ENCODE data around the gene SH3BP2.

SH3BP2 gene

GRCh38 chr4:2802618-2803531 lies 10.0 kb downstream of the SH3BP2 start:
- DNase-seq (ENCODE audit: extremely low read depth in 1 of 2, low read depth in 1 of 2) = no peak

GRCh38 chr4:2803624-2804448 lies 11.0 kb downstream of the SH3BP2 start:
- no peak for DNase-seq (ENCODE audit: extremely low read depth in 1 of 2, low read depth in 1 of 2)

- DNase-seq (ENCODE audit: extremely low read depth in 1 of 2, low read depth in 1 of 2) = no peak
These were observed 11.6 kb downstream of the SH3BP2 start for GRCh38 chr4:2804449-2804972.

- no peak for DNase-seq (ENCODE audit: extremely low read depth in 1 of 2, low read depth in 1 of 2)
These were observed 12.2 kb downstream of the SH3BP2 start for GRCh38 chr4:2804973-2805501.

GRCh38 chr4:2805712-2806389 lies 13.0 kb downstream of the SH3BP2 start:
- no peak for DNase-seq (ENCODE audit: extremely low read depth in 1 of 2, low read depth in 1 of 2)

- DNase-seq (ENCODE audit: extremely low read depth in 1 of 2, low read depth in 1 of 2) = no peak
These were observed 13.8 kb downstream of the SH3BP2 start for GRCh38 chr4:2806390-2807355.

- DNase-seq (ENCODE audit: extremely low read depth in 1 of 2, low read depth in 1 of 2) = no peak
These were observed 14.7 kb downstream of the SH3BP2 start for GRCh38 chr4:2807571-2807970.

GRCh38 chr4:2808001-2808400 lies 15.1 kb downstream of the SH3BP2 start:
- DNase-seq (ENCODE audit: extremely low read depth in 1 of 2, low read depth in 1 of 2) = no peak

- DNase-seq (ENCODE audit: extremely low read depth in 1 of 2, low read depth in 1 of 2) = no peak
These were observed 16.8 kb downstream of the SH3BP2 start for GRCh38 chr4:2809610-2810180.

GRCh38 chr4:2810388-2810787 lies 17.5 kb downstream of the SH3BP2 start:
- DNase-seq (ENCODE audit: extremely low read depth in 1 of 2, low read depth in 1 of 2) = no peak

GRCh38 chr4:2811830-2812611 lies 19.1 kb downstream of the SH3BP2 start:
- DNase-seq (ENCODE audit: extremely low read depth in 1 of 2, low read depth in 1 of 2) = peak; percentile 47 to 63

- DNase-seq (ENCODE audit: extremely low read depth in 1 of 2, low read depth in 1 of 2) = no peak
These were observed 19.9 kb downstream of the SH3BP2 start for GRCh38 chr4:2812612-2813354.

GRCh38 chr4:2813446-2814405 lies 20.8 kb downstream of the SH3BP2 start:
- no peak for DNase-seq (ENCODE audit: extremely low read depth in 1 of 2, low read depth in 1 of 2)

- DNase-seq (ENCODE audit: extremely low read depth in 1 of 2, low read depth in 1 of 2) = no peak
These were observed 21.9 kb downstream of the SH3BP2 start for GRCh38 chr4:2814627-2815270.

GRCh38 chr4:2816401-2816954 lies 23.6 kb downstream of the SH3BP2 start:
- no peak for DNase-seq (ENCODE audit: extremely low read depth in 1 of 2, low read depth in 1 of 2)

GRCh38 chr4:2817137-2817536 lies 24.3 kb downstream of the SH3BP2 start:
- no peak for DNase-seq (ENCODE audit: extremely low read depth in 1 of 2, low read depth in 1 of 2)

All from stimulated activated CD8-positive, alpha-beta memory T cell treated with anti-CD3 and anti-CD28 coated beads, Interleukin-7, amount 100 ng/mL, for 48 hours (primary cell).